Stimulated activated CD4-positive, alpha-beta T cell treated with anti-CD3 and anti-CD28 coated beads, Interleukin-4, amount 100 ng/mL, for 1 hour (primary cell): ENCODE results near the gene ADGRG3.

Source experiments
- DNase-seq: peaks from one replicate; pipeline ENCODE4 v3.0.0-alpha.2; 2020

The ADGRG3 gene

GRCh38 chr16:57646388-57647039 lies 21.6 kb upstream of the ADGRG3 start:
- no peak for DNase-seq

- no peak for DNase-seq
These were observed 20.8 kb upstream of the ADGRG3 start for GRCh38 chr16:57647136-57647875.

GRCh38 chr16:57648125-57648524 lies 20.0 kb upstream of the ADGRG3 start:
- no peak for DNase-seq

- DNase-seq = peak; percentile 80
These were observed 19.3 kb upstream of the ADGRG3 start for GRCh38 chr16:57648581-57649442.

GRCh38 chr16:57649443-57649751 lies 18.7 kb upstream of the ADGRG3 start:
- DNase-seq = no peak

- no peak for DNase-seq
These were observed 18.3 kb upstream of the ADGRG3 start for GRCh38 chr16:57649846-57650245.

- DNase-seq = no peak
These were observed 16.5 kb upstream of the ADGRG3 start for GRCh38 chr16:57651344-57652333.

GRCh38 chr16:57652695-57653471 lies 15.2 kb upstream of the ADGRG3 start:
- no peak for DNase-seq

- DNase-seq = no peak
These were observed 14.2 kb upstream of the ADGRG3 start for GRCh38 chr16:57653936-57654335.

- no peak for DNase-seq
These were observed 11.7 kb upstream of the ADGRG3 start for GRCh38 chr16:57656342-57656955.

GRCh38 chr16:57657228-57657627 lies 10.9 kb upstream of the ADGRG3 start:
- no peak for DNase-seq

GRCh38 chr16:57658130-57658877 lies 9.8 kb upstream of the ADGRG3 start:
- no peak for DNase-seq

- DNase-seq = no peak
These were observed 9.0 kb upstream of the ADGRG3 start for GRCh38 chr16:57658878-57659674.

- no peak for DNase-seq
These were observed 7.2 kb upstream of the ADGRG3 start for GRCh38 chr16:57660715-57661463.

GRCh38 chr16:57661510-57661909 lies 6.6 kb upstream of the ADGRG3 start:
- DNase-seq = no peak

GRCh38 chr16:57661936-57662906 lies 5.9 kb upstream of the ADGRG3 start:
- DNase-seq = no peak

- no peak for DNase-seq
These were observed 4.7 kb upstream of the ADGRG3 start for GRCh38 chr16:57663436-57663835.
